DND-41 (cell line): ENCODE measurements around the gene PIKFYVE.
"Not testable (repeated sequence)": the region's sequence is repeated elsewhere in the genome, so short reads cannot be mapped to it uniquely, and the experiment has no call there.

Experiments
- ATAC-seq: fragments of 200-7000 bp; cut with Tn5 transposase; 3 replicates; pipeline ENCODE4 v1.9.1; 2021; ENCODE audit warnings: low read depth; ENCODE audit not compliant: insufficient read depth
- DNase-seq: peaks from one replicate; pipeline ENCODE4 v3.0.0-alpha.2; 2020
- H2AFZ ChIP-seq: 2 replicates; pipeline ENCODE4 v1.6.0; 2012; ENCODE audit warnings: low read depth, low read length
- H3K27ac ChIP-seq: 2 replicates; pipeline ENCODE4 v1.5.1; 2012; ENCODE audit warnings: low read length, inconsistent platforms
- H3K27me3 ChIP-seq: fragments of 200-600 bp; sonication (generic); 2 replicates; pipeline ENCODE4 v1.6.0; 2012; ENCODE audit warnings: low read length, mild to moderate bottlenecking, inconsistent platforms; ENCODE audit not compliant: insufficient read depth, poor library complexity
- H3K36me3 ChIP-seq: 2 replicates; pipeline ENCODE4 v1.5.1; 2012; ENCODE audit warnings: low read length, inconsistent platforms; ENCODE audit not compliant: insufficient read depth
- H3K4me1 ChIP-seq: 2 replicates; pipeline ENCODE4 v1.5.1; 2012; ENCODE audit warnings: mild to moderate bottlenecking, low read length; ENCODE audit not compliant: insufficient read depth
- H3K4me2 ChIP-seq: 2 replicates; pipeline ENCODE4 v1.6.0; 2012; ENCODE audit warnings: mild to moderate bottlenecking, moderate library complexity, low read length, inconsistent platforms; ENCODE audit not compliant: insufficient read depth
- H3K4me3 ChIP-seq, 2 experiments: fragments of 200-600 bp in 1 of 2; shearing (Covaris generic) in 1 of 2; 2 replicates each; pipeline ENCODE4 v1.5.1; 2012 to 2016; ENCODE audit warnings: inconsistent platforms in 2 of 2, low read length in 2 of 2, mild to moderate bottlenecking in 2 of 2, low read depth in 1 of 2, moderate library complexity in 1 of 2
- H3K79me2 ChIP-seq: 2 replicates; pipeline ENCODE4 v1.6.0; 2012; ENCODE audit warnings: low read length, inconsistent platforms; ENCODE audit not compliant: insufficient read depth
- H3K9ac ChIP-seq: 2 replicates; pipeline ENCODE4 v1.6.0; 2012; ENCODE audit warnings: low read depth, mild to moderate bottlenecking, inconsistent platforms, low read length, moderate library complexity
- H3K9me3 ChIP-seq: 2 replicates; pipeline ENCODE4 v1.5.1; 2012; ENCODE audit warnings: low read length, moderate library complexity, mild to moderate bottlenecking, inconsistent platforms; ENCODE audit not compliant: insufficient read depth, severe bottlenecking
- H4K20me1 ChIP-seq: 2 replicates; pipeline ENCODE4 v1.6.0; 2012; ENCODE audit warnings: low read length; ENCODE audit not compliant: insufficient read depth
- EZH2 ChIP-seq: IDR thresholded peaks from 3 replicates; pipeline ENCODE4 v1.6.1; 2012; ENCODE audit warnings: borderline replicate concordance, low read depth, mild to moderate bottlenecking, moderate library complexity, low read length, inconsistent platforms; ENCODE audit not compliant: severe bottlenecking
- TF ChIP-seq, protein P1 (sequence below): IDR thresholded peaks from 2 replicates; pipeline ENCODE4 v1.5.1; 2012; ENCODE audit warnings: borderline replicate concordance, low read length, moderate library complexity, mild to moderate bottlenecking; ENCODE audit not compliant: poor library complexity, severe bottlenecking; ENCODE audit errors: extremely low read depth

PIKFYVE gene

DNA sequence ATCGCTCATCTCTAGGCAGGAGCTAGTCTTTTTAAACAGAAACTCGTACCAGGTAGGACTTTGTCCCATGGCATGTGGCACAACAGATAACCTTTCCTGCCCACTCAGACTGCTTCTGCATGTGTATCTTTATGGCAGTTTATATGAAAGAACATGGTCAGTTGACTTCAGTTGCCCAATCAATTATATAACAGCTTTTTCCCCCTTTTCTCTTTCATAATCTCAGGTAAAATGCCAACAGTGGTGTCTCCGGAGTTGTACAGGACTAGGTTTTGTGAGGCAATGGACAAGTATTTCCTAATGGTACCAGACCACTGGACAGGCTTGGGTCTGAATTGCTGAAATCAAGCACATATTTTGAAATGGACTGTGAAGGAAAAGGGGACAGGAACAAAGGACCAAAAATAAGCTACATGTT, 88.9 kb downstream of the PIKFYVE start:
- ATAC-seq (no peak), DNase-seq (no peak)
- Histone ChIP-seq H3K4me2 (no peak overlapping the region), H3K27me3 (no peaks in the 10 kb centered on the region), H3K9me3 (no peaks in the 10 kb centered on the region), H2AFZ (no peak overlapping the region), H4K20me1 (no peaks in the 10 kb centered on the region; the same call in 1 of the 2 replicates), H3K4me3 (no peak overlapping the region), H3K4me1 (no peaks in the 10 kb centered on the region), H3K27ac (no peak overlapping the region), H3K79me2 (no peaks in the 10 kb centered on the region), H3K36me3 (peaks cover 85% of the 10 kb centered on the region), H3K9ac (no peak overlapping the region)
- TF ChIP-seq, protein P1, sequence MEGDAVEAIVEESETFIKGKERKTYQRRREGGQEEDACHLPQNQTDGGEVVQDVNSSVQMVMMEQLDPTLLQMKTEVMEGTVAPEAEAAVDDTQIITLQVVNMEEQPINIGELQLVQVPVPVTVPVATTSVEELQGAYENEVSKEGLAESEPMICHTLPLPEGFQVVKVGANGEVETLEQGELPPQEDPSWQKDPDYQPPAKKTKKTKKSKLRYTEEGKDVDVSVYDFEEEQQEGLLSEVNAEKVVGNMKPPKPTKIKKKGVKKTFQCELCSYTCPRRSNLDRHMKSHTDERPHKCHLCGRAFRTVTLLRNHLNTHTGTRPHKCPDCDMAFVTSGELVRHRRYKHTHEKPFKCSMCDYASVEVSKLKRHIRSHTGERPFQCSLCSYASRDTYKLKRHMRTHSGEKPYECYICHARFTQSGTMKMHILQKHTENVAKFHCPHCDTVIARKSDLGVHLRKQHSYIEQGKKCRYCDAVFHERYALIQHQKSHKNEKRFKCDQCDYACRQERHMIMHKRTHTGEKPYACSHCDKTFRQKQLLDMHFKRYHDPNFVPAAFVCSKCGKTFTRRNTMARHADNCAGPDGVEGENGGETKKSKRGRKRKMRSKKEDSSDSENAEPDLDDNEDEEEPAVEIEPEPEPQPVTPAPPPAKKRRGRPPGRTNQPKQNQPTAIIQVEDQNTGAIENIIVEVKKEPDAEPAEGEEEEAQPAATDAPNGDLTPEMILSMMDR, result no peak
- TF ChIP-seq EZH2, result no peak

DNA sequence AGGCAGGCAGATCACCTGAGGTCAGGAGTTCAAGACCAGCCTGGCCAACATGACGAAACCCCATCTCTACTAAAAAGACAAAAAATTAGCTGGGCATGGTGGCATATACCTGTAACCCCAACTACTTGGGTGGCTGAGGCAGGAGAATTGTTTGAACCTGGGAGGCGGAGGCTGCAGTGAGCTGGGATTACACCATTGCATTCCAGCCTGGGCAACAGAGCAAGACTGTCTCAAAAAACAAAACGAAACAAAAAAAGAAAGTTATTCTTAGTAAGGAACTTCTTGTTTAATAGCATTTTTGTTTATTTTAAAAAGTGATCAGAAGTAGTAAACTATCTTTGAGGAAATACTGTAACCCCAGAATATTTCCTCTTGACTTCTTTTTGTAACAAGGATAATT, 90.4 kb downstream of the PIKFYVE start:
- H3K4me3 ChIP-seq, H3K4me2 ChIP-seq, H4K20me1 ChIP-seq, H3K9me3 ChIP-seq, ATAC-seq, DNase-seq, H3K79me2 ChIP-seq, H2AFZ ChIP-seq, H3K27me3 ChIP-seq, H3K9ac ChIP-seq, H3K4me1 ChIP-seq, H3K27ac ChIP-seq: not testable (repeated sequence)
- H3K36me3 ChIP-seq, result peaks cover 73% of the 10 kb centered on the region

DNA sequence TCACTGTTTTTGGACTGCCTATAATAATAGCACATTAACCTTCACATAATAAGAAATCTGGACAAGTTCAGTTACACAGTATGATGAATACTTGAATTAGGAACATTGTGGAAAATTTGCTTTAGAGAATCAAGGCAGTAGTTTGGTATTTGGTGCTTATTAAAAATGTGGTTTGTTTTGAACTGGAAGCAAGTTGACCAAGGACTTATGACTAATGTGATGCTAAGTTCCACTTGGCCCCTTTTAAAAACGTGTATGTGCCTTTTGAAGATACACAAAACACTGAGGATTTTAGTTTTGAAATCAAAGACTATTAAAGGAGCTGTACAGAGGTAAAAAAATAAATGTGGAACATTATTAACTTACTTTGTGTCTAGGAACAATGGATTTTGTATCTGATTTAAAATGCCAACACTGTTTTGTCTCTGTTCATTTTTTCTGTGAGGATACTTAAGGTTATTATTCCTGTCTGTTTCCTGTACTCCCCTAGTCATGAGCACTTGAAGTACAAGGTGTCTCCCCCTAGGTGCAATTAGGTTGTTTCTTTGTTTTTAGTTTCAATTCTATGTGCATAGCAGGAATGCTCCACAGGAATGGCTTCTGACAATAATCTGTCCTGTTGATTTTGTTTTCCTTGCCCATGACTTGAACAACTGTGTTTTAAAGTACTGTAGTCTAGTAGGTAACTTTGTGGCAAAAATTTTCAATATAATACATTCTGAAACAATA, 91.0 kb downstream of the PIKFYVE start:
- no peaks in the 10 kb centered on the region for H3K79me2 ChIP-seq
- H3K4me2 ChIP-seq, result no peak overlapping the region
- TF ChIP-seq, protein P1, result peak; percentile 4
- no peak for TF ChIP-seq EZH2
- peaks cover 67% of the 10 kb centered on the region for H3K36me3 ChIP-seq
- no peaks in the 10 kb centered on the region for H3K9me3 ChIP-seq
- no peak overlapping the region for H2AFZ ChIP-seq
- no peak overlapping the region for H3K27ac ChIP-seq
- DNase-seq, result no peak
- H3K9ac ChIP-seq, result no peak overlapping the region
- no peak for ATAC-seq
- no peaks in the 10 kb centered on the region for H3K27me3 ChIP-seq
- no peaks in the 10 kb centered on the region for H3K4me1 ChIP-seq
- no peaks in the 10 kb centered on the region; the same call in 1 of the 2 replicates for H4K20me1 ChIP-seq
- no peak overlapping the region for H3K4me3 ChIP-seq

DNA sequence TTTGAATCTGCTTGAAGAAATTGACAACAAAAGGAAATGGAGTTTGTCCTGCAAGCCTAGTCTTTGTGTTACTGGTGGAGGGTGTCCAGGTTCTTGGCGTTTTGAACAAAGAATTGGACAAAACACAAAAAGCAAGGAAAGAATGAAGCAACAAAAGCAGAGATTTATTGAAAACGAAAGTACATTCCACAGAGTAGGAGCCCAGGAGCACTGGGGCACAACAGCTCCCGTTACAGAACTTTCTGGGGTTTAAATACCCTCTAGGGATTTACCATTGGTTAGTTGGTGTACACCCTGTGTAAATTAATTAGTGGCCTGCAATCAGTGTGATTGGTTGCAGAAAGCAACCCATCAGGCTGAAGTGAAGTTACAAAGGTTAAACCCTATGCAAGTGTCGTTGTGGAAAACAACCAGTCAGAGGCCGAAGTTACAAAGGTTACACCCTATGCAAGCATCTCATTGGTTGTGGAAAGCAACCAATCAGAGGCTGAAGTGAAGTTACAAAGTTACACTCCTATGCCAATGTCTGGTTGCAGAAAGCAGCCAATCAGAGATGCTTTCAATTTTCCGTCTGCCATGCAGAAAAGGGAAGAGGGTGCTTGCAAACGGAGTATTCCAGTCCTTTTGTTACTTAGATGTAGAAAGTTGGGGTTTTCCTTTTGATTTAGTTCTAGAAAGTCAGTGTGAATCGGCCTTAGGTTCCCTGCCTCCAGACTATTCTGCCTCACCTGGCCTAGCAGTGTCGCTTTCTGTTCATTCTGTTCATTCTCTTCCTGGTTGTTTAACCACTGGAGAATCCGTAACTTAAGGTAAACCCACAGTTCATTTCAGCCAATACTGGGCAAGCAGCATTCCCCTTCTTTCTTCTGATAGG, 92.9 kb downstream of the PIKFYVE start:
- no peak overlapping the region for H2AFZ ChIP-seq
- no peaks in the 10 kb centered on the region; the same call in 1 of the 2 replicates for H4K20me1 ChIP-seq
- no peak overlapping the region for H3K9ac ChIP-seq
- no peaks in the 10 kb centered on the region for H3K4me1 ChIP-seq
- H3K9me3 ChIP-seq, result no peaks in the 10 kb centered on the region
- no peak overlapping the region for H3K4me3 ChIP-seq
- no peak overlapping the region for H3K27ac ChIP-seq
- H3K27me3 ChIP-seq, result no peaks in the 10 kb centered on the region
- peaks cover 47% of the 10 kb centered on the region for H3K36me3 ChIP-seq
- no peak for ATAC-seq
- H3K4me2 ChIP-seq, result no peak overlapping the region
- no peak for TF ChIP-seq EZH2
- TF ChIP-seq, protein P1, result no peak
- H3K79me2 ChIP-seq, result no peaks in the 10 kb centered on the region
- no peak for DNase-seq
